GM12865 (cell line): ENCODE results near the gene TMEM174.

ENCODE experiments used
- DNase-seq: peaks from one replicate; pipeline ENCODE4 v3.0.0; 2010; ENCODE audit warnings: low read depth
- H3K4me3 ChIP-seq: 2 replicates; pipeline ENCODE4 v1.5.1; 2011; ENCODE audit warnings: mild to moderate bottlenecking, low read depth, low read length, control low read depth
- CTCF ChIP-seq: IDR thresholded peaks from 2 replicates; pipeline ENCODE4 v1.5.1; 2011; ENCODE audit warnings: low read length, control low read depth, low read depth, inconsistent platforms; ENCODE audit not compliant: insufficient read depth; ENCODE audit errors: missing control alignments

TMEM174 gene

GRCh38 chr5:73139485-73139884 lies 33.5 kb upstream of the TMEM174 start:
- DNase-seq = no peak
- no peak for TF ChIP-seq CTCF
- no peak overlapping the region for H3K4me3 ChIP-seq

GRCh38 chr5:73140801-73141200 lies 32.2 kb upstream of the TMEM174 start:
- H3K4me3 ChIP-seq = no peak overlapping the region
- no peak for DNase-seq
- no peak for TF ChIP-seq CTCF

GRCh38 chr5:73142035-73142434 lies 31.0 kb upstream of the TMEM174 start:
- no peak for TF ChIP-seq CTCF
- H3K4me3 ChIP-seq = no peak overlapping the region
- DNase-seq = no peak

- H3K4me3 ChIP-seq = no peak overlapping the region
- no peak for TF ChIP-seq CTCF
- DNase-seq = no peak
These were observed 29.3 kb upstream of the TMEM174 start for GRCh38 chr5:73143716-73144115.

GRCh38 chr5:73149540-73149939 lies 23.5 kb upstream of the TMEM174 start:
- no peak overlapping the region for H3K4me3 ChIP-seq
- TF ChIP-seq CTCF = no peak
- no peak for DNase-seq

- no peak for DNase-seq
- no peak for TF ChIP-seq CTCF
- H3K4me3 ChIP-seq = no peak overlapping the region
These were observed 22.1 kb upstream of the TMEM174 start for GRCh38 chr5:73150876-73151275.

- no peak overlapping the region for H3K4me3 ChIP-seq
- no peak for DNase-seq
- no peak for TF ChIP-seq CTCF
These were observed 21.1 kb upstream of the TMEM174 start for GRCh38 chr5:73151766-73152410.
